ENCODE measurements around the gene DTNA. TPM values are rescaled to one million over a fixed set of nuclear protein-coding genes. Genes with fewer than 3 reads are reported as not detected.

DTNA gene
- total RNA-seq, 2 experiments from 2014 or later = not detected

- Mint-ChIP-seq H3K36me3 (ENCODE audit: low read depth) (no peaks in the 10 kb centered on the region), H3K27me3 (peaks cover 4% of the 10 kb centered on the region), H3K9me3 (no peaks in the 10 kb centered on the region), H3K4me3 (no peak overlapping the region), H3K4me1 (no peaks in the 10 kb centered on the region), H3K27ac (no peak overlapping the region)
- CTCF ChIA-PET = no interaction called here
- DNase-seq = peak; percentile 52
- POLR2A ChIA-PET = no interaction called here
Measured at GRCh38 chr18:34787931-34788532, 77.9 kb downstream of the DTNA start.

DNA sequence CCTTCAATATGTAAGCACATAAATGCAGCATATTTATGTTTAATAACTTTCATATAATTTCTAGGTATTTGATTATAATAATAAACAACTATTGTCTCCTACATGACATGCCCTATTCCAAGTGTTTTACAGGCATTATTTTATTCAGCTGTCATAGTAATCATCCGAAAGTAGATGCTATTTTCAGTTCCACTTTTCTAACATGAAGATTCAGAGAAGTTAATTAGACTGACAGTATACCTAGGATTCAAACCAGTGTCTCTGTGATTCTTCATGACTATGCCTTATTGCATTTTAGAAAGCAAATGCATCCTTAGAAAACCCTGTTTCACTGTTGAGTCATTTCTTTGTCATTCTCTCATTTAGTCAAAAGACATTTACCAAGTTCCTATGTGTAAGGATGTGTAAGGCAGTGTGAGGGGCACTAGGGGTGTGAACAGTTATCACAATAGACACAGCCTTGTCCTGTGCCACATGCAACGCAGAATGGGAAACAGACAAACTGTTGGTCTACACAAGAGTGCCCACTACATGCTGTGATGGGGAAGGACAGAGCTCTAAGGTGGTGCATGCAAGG, 79.8 kb downstream of the DTNA start:
- Mint-ChIP-seq H3K4me1 (no peaks in the 10 kb centered on the region), H3K4me3 (no peak overlapping the region), H3K36me3 (ENCODE audit: low read depth) (no peaks in the 10 kb centered on the region), H3K27ac (no peak overlapping the region), H3K9me3 (no peaks in the 10 kb centered on the region), H3K27me3 (peaks cover 5% of the 10 kb centered on the region)
- no peak for DNase-seq
- ChIA-PET POLR2A (no interaction called here), CTCF (no interaction called here)

DNA sequence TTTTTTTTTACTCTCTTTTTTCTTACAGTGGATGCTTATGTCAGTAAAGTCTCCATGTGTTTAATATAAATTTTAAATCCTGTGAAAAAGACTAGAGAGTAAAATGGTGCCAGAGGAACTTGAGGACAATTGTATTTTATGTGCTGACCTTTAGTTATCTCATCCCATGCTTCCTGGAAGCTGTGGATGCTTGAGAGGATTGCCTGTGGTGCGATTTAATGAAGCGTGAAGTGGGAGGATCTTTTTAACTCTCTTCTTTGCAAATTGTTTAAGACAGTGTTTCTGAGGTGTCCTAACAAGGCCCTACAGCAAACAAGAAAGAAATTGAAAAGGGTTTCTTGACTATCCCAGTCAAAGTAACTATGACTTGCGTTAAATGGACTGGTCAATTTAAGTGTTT, 84.2 kb downstream of the DTNA start:
- H3K27me3 Mint-ChIP-seq = peaks cover 3% of the 10 kb centered on the region
- peaks cover 5% of the 10 kb centered on the region for H3K4me1 Mint-ChIP-seq
- no peak overlapping the region for H3K27ac Mint-ChIP-seq
- ChIA-PET POLR2A (no interaction called here), CTCF (interaction anchor here (0.5 kb wide), 1 partner anchor 46 kb away, joined by 3 read pairs; no protein-coding TSS in a partner anchor)
- H3K4me3 Mint-ChIP-seq = no peak overlapping the region
- no peaks in the 10 kb centered on the region for H3K9me3 Mint-ChIP-seq
- no peak for DNase-seq
- H3K36me3 Mint-ChIP-seq (ENCODE audit: low read depth) = no peaks in the 10 kb centered on the region

GRCh38 chr18:34795070-34795732, 85.1 kb downstream of the DTNA start:
- ChIA-PET POLR2A (no interaction called here), CTCF (no interaction called here)
- H3K36me3 Mint-ChIP-seq (ENCODE audit: low read depth) = no peaks in the 10 kb centered on the region
- H3K4me3 Mint-ChIP-seq = no peak overlapping the region
- peaks cover 3% of the 10 kb centered on the region for H3K27me3 Mint-ChIP-seq
- DNase-seq = no peak
- H3K4me1 Mint-ChIP-seq = peaks cover 5% of the 10 kb centered on the region
- no peaks in the 10 kb centered on the region for H3K9me3 Mint-ChIP-seq
- no peak overlapping the region for H3K27ac Mint-ChIP-seq

- POLR2A ChIA-PET = no interaction called here
- DNase-seq = no peak
- H3K4me3 Mint-ChIP-seq = no peak overlapping the region
- CTCF ChIA-PET = no interaction called here
- H3K27ac Mint-ChIP-seq = no peak overlapping the region
- no peaks in the 10 kb centered on the region for H3K36me3 Mint-ChIP-seq (ENCODE audit: low read depth)
- H3K4me1 Mint-ChIP-seq = peaks cover 5% of the 10 kb centered on the region
- H3K9me3 Mint-ChIP-seq = no peaks in the 10 kb centered on the region
- peaks cover 3% of the 10 kb centered on the region for H3K27me3 Mint-ChIP-seq
Measured at GRCh38 chr18:34796035-34796657, 86.0 kb downstream of the DTNA start.

- H3K36me3 Mint-ChIP-seq (ENCODE audit: low read depth) = no peaks in the 10 kb centered on the region
- DNase-seq = no peak
- no peaks in the 10 kb centered on the region for H3K9me3 Mint-ChIP-seq
- no peak overlapping the region for H3K27ac Mint-ChIP-seq
- H3K4me3 Mint-ChIP-seq = no peak overlapping the region
- ChIA-PET POLR2A (no interaction called here), CTCF (no interaction called here)
- H3K4me1 Mint-ChIP-seq = peaks cover 5% of the 10 kb centered on the region
- H3K27me3 Mint-ChIP-seq = peaks cover 4% of the 10 kb centered on the region
Measured at GRCh38 chr18:34799291-34799690, 89.2 kb downstream of the DTNA start.

DNA sequence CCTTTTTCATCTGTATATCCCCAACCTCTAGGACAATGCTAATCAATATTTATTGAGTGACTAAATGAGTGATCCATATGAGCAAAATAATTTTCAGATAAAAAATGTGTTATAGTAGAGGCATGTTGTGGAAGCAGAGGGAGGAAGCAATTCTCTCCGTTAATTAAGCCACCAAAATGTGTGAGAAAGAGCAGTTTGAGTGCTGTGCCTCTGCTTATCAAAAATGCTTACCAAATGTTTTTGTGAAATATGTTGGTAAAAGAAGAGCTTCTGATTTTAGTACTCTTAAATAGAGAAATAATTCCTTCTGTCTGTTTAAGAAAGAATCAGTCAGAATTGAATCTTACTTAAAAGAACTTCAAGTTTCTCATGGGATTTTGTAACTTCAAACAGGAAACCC, 90.3 kb downstream of the DTNA start:
- CTCF ChIA-PET = no interaction called here

DNA sequence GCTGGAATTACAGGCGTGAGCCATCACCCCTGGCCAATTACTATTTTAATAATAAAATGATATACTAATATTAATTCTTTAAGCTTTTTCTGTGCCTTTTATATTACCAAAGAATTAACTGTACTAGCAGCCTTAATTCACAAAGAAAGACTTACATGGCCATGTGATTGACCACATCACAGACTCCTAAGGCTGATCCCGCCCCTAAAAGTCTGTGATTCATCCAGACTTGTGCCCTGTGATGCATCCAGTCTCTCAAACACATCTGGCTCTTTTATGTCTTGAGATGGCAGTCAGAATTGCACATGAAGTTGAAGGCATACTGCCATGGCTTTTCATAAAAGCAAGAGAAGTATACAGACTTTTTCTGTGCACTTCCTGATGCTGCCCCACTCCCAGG, 91.7 kb downstream of the DTNA start:
- Mint-ChIP-seq H3K4me3 (no peak overlapping the region), H3K27ac (no peak overlapping the region), H3K27me3 (peaks cover 5% of the 10 kb centered on the region), H3K4me1 (peaks cover 5% of the 10 kb centered on the region), H3K36me3 (ENCODE audit: low read depth) (no peaks in the 10 kb centered on the region), H3K9me3 (no peaks in the 10 kb centered on the region)
- DNase-seq = no peak
- POLR2A ChIA-PET = no interaction called here
- CTCF ChIA-PET = no interaction called here

More for the DNA sequence above, 90.3 kb downstream of the DTNA start:
- Mint-ChIP-seq H3K4me1 (peaks cover 5% of the 10 kb centered on the region), H3K27me3 (peaks cover 4% of the 10 kb centered on the region), H3K27ac (no peak overlapping the region), H3K4me3 (no peak overlapping the region), H3K9me3 (no peaks in the 10 kb centered on the region), H3K36me3 (ENCODE audit: low read depth) (no peaks in the 10 kb centered on the region)
- no peak for DNase-seq
- POLR2A ChIA-PET = no interaction called here

DNA sequence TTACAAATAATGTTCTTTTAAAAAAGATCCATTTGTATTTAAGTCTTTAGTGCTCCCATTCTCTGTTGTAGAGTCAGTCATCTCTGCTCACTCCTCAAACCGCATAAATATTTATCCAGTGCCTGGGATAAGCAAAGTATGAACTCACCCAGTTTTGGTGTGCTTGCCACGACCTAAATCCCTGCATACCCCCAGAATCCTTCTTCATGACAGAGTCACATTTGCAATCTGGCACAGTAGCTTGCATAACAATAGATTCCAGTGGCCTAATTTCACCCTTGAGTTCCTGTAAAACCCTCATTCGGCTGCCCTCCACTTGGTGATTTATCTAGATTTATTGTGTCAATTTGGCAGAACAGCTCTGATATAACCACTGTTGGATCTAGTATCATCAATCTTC, 92.9 kb downstream of the DTNA start:
- Mint-ChIP-seq H3K27me3 (peaks cover 5% of the 10 kb centered on the region), H3K27ac (no peak overlapping the region), H3K4me3 (no peak overlapping the region), H3K36me3 (ENCODE audit: low read depth) (no peaks in the 10 kb centered on the region), H3K4me1 (peaks cover 5% of the 10 kb centered on the region), H3K9me3 (no peaks in the 10 kb centered on the region)
- ChIA-PET CTCF (interaction anchor here (1.2 kb wide), 1 partner anchor 12 kb away, joined by 3 read pairs; no protein-coding TSS in a partner anchor), POLR2A (no interaction called here)
- DNase-seq = no peak

GRCh38 chr18:34803877-34804400, 93.8 kb downstream of the DTNA start:
- Mint-ChIP-seq H3K4me1 (peaks cover 2% of the 10 kb centered on the region), H3K36me3 (ENCODE audit: low read depth) (no peaks in the 10 kb centered on the region), H3K4me3 (no peak overlapping the region), H3K9me3 (no peaks in the 10 kb centered on the region), H3K27ac (no peak overlapping the region), H3K27me3 (peaks cover 5% of the 10 kb centered on the region)
- ChIA-PET POLR2A (no interaction called here), CTCF (interaction anchor here (1.2 to 1.4 kb wide), 2 partner anchors 11 to 18 kb away, joined by 3 read pairs; no protein-coding TSS in a partner anchor)
- DNase-seq = no peak

- no peaks in the 10 kb centered on the region for H3K9me3 Mint-ChIP-seq
- no peaks in the 10 kb centered on the region for H3K36me3 Mint-ChIP-seq (ENCODE audit: low read depth)
- no peak overlapping the region for H3K27ac Mint-ChIP-seq
- no peaks in the 10 kb centered on the region for H3K4me1 Mint-ChIP-seq
- CTCF ChIA-PET = interaction anchor here (1.4 kb wide), 1 partner anchor 20 kb away, joined by 3 read pairs; no protein-coding TSS in a partner anchor
- POLR2A ChIA-PET = interaction anchor here (0.7 kb wide), 1 partner anchor 55 kb away, joined by 3 read pairs; no protein-coding TSS in a partner anchor
- H3K27me3 Mint-ChIP-seq = peaks cover 5% of the 10 kb centered on the region
- H3K4me3 Mint-ChIP-seq = no peak overlapping the region
- no peak for DNase-seq
Measured at GRCh38 chr18:34805103-34805877, 95.2 kb downstream of the DTNA start.

GRCh38 chr18:34805878-34806351, 95.8 kb downstream of the DTNA start:
- Mint-ChIP-seq H3K36me3 (ENCODE audit: low read depth) (no peaks in the 10 kb centered on the region), H3K27ac (no peak overlapping the region), H3K4me1 (no peaks in the 10 kb centered on the region), H3K27me3 (peaks cover 5% of the 10 kb centered on the region), H3K9me3 (no peaks in the 10 kb centered on the region), H3K4me3 (no peak overlapping the region)
- no peak for DNase-seq
- ChIA-PET CTCF (no interaction called here), POLR2A (no interaction called here)

Data from activated CD4-positive, alpha-beta T cell treated with anti-CD3 and anti-CD28 coated beads, Interleukin-2, amount 10 ng/mL, durations not matched to agents 7 days and 5 days (primary cell).